ENCODE results near the gene CYBA.

CYBA gene

GRCh38 chr16:88631920-88632586 is 18.8 kb downstream of the CYBA start:
- no peak for DNase-seq (ENCODE audit: low read depth in 2 of 2)

DNA sequence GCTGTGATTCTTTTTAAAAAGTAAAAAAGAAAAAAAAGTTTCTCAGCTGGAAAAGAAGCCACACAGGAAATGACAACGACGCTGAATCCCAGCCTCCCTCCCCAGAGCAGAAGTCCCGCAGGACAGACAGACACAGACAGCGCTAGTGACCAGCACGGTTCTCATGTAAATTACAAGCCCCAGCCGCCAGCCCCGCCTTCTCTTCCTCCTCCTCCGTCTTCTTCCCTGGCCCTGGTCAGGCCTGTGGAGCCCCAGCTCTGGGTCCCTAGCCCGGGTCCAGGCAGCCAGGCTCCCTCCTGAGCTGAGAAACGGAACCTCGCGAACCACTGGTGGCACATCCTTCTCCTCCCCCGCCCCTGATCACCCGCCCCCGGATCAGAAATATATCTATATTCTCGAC is 19.5 kb downstream of the CYBA start:
- DNase-seq (ENCODE audit: low read depth in 2 of 2) = no peak

DNA sequence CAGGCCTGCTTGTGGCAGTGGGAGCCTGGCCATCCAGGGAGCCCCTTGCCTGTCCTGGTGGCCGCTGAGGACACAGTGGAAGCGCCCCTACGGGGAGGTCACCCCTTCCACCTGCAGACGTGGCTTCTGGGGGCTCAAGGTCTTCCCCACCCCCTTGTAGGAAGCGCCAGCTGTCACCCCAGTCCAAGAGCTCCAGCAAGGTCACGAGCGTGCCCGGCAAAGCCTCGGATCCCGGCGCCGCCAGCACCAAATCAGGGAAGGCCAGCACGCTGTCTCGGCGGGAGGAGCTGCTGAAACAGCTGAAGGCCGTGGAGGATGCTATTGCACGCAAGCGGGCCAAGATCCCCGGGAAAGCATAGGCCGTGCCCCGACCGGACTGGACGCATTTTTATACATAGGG is 19.9 kb downstream of the CYBA start:
- no peak for DNase-seq (ENCODE audit: low read depth in 2 of 2)

DNA sequence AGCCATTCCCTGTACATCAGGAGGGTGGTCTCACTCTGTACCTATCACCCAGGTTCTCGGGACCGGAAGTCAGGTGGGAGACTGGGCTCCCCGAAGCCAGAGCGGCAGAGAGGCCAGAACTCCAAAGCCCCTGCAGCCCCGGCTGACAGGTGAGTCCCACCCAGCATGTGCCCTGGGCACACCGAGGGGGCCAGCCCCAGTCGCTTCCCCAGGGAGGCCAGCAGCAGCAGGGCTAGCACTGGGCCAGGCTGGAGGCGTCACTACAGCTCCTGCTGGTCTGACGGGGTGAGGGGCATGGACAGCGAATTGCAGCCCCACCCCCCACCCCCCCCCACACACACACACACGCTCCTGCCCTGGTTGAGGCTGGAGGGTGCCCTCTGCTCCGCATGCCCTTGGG is 20.4 kb downstream of the CYBA start:
- no peak for DNase-seq (ENCODE audit: low read depth in 2 of 2)

DNA sequence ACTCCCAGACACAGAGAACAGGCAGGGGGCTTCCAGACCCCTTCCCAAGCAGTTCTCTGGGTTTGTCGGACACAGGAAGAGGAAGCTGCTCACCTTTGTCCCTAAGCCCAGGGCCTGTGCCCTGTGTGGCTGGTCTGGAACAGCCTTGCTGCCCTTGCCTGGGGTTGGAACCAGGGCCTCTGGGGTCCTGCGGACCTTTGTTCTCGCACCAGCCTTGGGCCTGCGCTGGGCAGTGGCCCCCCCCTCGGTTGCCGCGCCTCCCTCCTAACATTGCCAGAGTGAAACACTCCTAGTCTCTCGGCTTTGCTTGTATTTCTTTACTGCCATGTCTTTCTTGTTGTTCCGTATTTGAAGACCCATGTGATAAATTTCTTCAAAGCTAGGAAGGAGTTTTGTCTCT is 21.0 kb downstream of the CYBA start:
- DNase-seq (ENCODE audit: low read depth in 2 of 2) = no peak

DNA sequence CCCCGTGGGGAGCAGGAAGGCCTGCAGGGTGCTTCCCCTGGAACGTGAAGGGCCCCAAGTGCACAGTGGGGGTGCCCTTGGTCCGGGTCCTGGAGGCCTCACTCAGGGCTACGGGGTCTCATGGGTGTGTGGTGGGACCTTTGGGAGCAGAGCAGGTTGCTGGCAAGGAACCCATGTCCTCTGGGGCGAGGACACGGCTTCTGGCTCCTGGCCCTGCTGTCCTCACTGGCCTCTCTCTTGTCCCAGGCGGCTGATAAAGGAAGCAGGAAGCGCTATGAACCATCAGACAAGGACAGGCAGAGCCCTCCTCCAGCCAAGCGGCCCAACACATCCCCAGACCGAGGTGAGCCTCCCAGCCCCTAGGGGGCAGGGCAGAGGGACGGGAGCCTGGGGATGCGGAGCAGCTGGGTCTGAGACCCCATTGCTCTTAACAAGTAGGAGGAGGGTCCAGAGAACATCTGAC is 22.3 kb downstream of the CYBA start:
- no peak for DNase-seq (ENCODE audit: low read depth in 2 of 2)

DNA sequence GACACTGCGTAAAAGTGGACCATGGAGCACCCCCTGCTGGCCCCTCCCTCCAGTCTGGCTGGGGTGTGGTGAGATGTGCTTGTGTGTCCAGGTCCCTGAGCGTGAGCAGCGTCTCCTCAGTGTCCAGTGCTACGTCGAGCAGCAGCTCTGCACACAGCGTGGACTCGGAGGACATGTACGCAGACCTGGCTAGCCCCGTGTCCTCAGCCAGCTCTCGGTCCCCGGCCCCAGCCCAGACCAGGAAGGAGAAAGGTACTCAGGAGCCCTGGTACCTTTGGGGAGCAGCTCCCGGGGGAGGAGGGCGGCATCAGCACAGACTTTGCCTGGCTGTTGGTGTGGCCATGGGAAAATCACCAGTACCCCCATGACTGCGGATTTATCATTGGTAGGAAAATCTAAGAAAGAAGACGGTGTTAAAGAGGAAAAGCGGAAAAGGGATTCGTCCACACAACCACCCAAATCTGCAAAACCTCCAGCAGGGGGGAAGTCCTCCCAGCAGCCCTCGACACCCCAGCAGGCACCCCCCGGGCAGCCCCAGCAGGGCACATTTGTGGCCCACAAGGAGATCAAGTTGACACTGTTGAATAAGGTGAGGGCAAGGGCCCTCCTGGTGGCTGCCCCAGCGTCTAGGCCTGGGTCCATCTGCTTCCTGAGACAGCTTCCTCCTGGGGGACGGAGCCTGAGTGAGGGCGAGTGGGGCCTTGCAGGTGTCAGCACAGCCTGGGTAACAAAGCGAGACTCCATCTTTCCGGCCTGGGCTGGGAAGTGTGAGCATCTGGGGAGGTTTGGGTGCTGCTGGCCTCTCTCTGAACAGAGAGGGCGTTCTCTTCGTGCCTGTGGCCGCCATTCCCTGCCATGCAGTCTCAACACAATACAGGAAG is 23.1 kb downstream of the CYBA start:
- DNase-seq (ENCODE audit: low read depth in 2 of 2) = no peak

- DNase-seq (ENCODE audit: low read depth in 2 of 2) = no peak
Observed at GRCh38 chr16:88626646-88627045, 24.2 kb downstream of the CYBA start.

- DNase-seq (ENCODE audit: low read depth in 2 of 2) = no peak
Observed at GRCh38 chr16:88624977-88625576, 25.8 kb downstream of the CYBA start.

DNA sequence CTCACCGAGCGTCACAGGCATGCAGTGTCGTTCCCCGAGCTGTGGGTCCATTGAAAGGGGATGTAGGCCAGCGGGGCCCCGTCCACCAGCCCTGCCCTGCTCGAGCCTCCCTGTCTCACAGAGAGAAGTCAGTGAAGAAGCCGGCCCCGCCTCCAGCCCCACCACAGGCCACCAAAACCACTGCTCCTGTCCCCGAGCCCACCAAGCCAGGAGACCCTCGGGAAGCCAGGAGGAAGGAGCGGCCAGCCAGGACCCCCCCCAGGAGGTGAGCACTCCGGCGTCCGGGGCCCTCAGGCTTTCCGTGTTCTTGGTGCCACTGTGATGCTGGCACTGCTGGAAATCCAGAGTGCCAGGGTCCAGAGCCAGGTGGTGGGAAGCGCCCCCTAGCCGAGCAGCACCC is 26.4 kb downstream of the CYBA start:
- DNase-seq (ENCODE audit: low read depth in 2 of 2) = no peak

- no peak for DNase-seq (ENCODE audit: low read depth in 2 of 2)
Observed at GRCh38 chr16:88623858-88624257, 27.0 kb downstream of the CYBA start.

GRCh38 chr16:88622866-88623265 is 28.0 kb downstream of the CYBA start:
- DNase-seq (ENCODE audit: low read depth in 2 of 2) = no peak

- no peak for DNase-seq (ENCODE audit: low read depth in 2 of 2)
Observed at GRCh38 chr16:88622125-88622524, 28.7 kb downstream of the CYBA start.

DNA sequence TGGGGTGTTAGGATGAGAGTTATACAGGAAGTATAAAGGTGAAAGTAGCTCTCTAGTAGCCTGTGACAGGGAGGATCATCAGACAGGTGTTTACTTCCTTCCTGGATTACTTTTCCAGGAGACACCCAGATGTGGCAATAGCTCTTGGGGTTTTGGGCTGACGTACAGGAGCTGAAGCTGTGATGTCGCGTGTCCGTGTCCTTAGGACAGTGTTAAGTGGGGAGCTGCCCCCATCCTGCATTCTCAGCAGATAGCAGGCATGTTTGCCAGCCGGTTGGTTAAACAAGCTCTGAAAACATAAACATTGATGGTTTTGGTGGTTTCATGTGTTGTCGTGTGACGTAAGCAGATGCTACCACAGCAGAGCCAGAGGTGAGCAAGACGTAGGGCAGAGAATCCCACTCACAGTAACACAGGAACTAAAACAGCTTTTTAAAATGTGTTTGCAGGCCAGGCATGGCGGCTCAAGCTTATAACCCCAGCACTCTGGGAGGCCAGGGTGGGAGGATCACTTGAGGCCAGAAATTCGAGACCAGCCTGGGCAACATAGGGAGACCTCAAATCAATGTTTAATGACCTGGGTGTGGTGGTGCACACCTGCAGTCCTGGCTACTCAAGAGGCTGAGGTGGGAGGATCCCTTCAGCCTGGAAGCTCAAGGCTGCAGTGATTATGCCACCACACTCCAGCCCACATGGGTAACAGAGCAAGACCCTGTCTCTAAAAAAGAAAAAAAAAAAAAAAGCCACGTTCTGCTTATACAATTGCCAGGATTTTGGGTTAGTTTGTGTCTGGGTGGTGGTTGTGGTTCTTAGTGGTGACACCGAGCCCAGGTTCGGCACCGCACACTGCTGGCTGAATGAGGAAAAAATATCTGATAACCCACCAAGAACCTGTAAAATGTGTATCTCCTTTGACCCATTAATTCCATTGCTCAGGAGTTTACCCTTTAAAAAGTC is 30.7 kb downstream of the CYBA start:
- no peak for DNase-seq (ENCODE audit: low read depth in 2 of 2)

GRCh38 chr16:88618956-88619667 is 31.7 kb downstream of the CYBA start:
- DNase-seq (ENCODE audit: low read depth in 2 of 2) = no peak

DNA sequence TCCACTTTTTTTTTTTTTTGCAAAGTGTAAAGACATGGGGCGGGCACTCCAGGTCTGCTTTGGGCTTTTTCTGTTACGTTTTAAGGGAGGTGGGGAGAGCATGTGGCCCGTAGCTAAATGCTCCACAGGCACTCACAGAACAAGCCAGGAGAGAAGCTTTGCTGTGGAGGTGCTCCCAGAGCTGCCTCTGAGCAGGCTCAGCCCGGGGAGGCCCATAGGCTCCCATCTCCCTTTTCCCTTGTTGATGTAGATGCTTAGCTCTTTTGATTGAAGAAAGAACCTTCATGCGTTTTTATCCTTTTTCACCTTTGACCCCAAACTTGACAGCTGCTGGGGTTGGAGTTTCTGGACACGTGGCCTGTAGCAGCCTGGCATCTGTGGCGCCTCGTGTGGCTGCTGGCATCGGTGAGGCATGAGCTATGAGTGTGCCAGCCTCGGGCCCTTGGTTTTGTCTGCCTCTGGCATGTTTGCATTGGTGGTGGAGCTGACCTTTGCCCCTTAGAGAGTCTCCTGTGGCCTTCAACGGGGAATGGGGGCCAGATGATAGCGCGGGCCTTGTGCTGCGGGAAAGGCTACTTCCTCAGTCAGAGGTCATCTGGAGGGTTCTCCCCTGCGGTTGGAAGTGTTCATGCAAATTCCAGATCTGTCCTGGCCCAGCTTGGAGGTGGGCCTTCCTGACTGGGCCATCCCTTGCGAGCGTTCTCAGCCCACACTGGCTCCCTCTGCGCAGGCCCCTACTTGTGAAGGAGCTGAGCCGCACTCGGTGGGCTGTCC is 32.5 kb downstream of the CYBA start:
- DNase-seq (ENCODE audit: low read depth in 2 of 2) = no peak

GRCh38 chr16:88617268-88618031 is 33.4 kb downstream of the CYBA start:
- no peak for DNase-seq (ENCODE audit: low read depth in 2 of 2)

GRCh38 chr16:88616736-88617135 is 34.1 kb downstream of the CYBA start:
- no peak for DNase-seq (ENCODE audit: low read depth in 2 of 2)

GRCh38 chr16:88616320-88616719 is 34.5 kb downstream of the CYBA start:
- no peak for DNase-seq (ENCODE audit: low read depth in 2 of 2)

All from stimulated activated CD4-positive, alpha-beta T cell treated with anti-CD3 and anti-CD28 coated beads, Interleukin-12 subunit alpha, Interleukin-12 subunit beta, amount 100 ng/mL, for 24 hours (primary cell).